HCT116 (cell line): ENCODE data around the gene INSYN2A. TPM values are rescaled to one million over a fixed set of nuclear protein-coding genes. Genes with fewer than 3 reads are reported as not detected.

Source experiments
- ATAC-seq: fragments of 200-7000 bp; cut with Tn5 transposase; 2 replicates; pipeline ENCODE4 v1.9.1; 2020; ENCODE audit warnings: mild to moderate bottlenecking, moderate library complexity
- BruUV-seq: library from RNA; stranded (reverse); fragments of 400-500 nt; replicated peaks from 2 replicates; lab custom pipeline; 2021; lab: Mats Ljungman, UMichigan
- CTCF ChIA-PET: fragments of 300-600 bp; sonication (Branson Sonifier 250); formaldehyde crosslinking; loops from one replicate; lab custom pipeline; 2021; ENCODE audit warnings: antibody characterized with exemption; lab: Charles Lee
- POLR2A ChIA-PET: fragments of 300-600, 350-600 bp; sonication (Branson Sonifier 250); formaldehyde crosslinking; loops from one replicate; lab custom pipeline; 2021; ENCODE audit warnings: antibody characterized with exemption; lab: Charles Lee
- RAD21 ChIA-PET, 2 experiments: fragments of 300-600 bp; sonication (Branson Sonifier 250); formaldehyde crosslinking; loops; one replicate each; lab custom pipeline; 2023; ENCODE audit warnings: low total read pairs in 2 of 2; ENCODE audit not compliant: uncharacterized antibody in 2 of 2, unreplicated experiment in 2 of 2, low non-redundant PET in 1 of 2; lab: Charles Lee
- DNase-seq: peaks from one replicate; pipeline ENCODE4 v3.0.0-alpha.2; 2010; ENCODE audit warnings: low read depth, low spot score
- H2AFZ ChIP-seq: fragments of 200-600 bp; shearing (Covaris generic), sonication (generic); 2 replicates; pipeline ENCODE4 v1.6.1; 2017; ENCODE audit warnings: low read depth, mixed run types, mixed read lengths, antibody characterized with exemption, low read length; ENCODE audit not compliant: poor library complexity, severe bottlenecking
- H3K27ac ChIP-seq: 2 replicates; pipeline ENCODE4 v1.5.1; 2012; ENCODE audit warnings: low read depth, low read length
- H3K27me3 ChIP-seq: fragments of 200-600 bp; sonication (generic); 2 replicates; pipeline ENCODE4 v1.6.1; 2016; ENCODE audit warnings: mixed run types, low read length, mixed read lengths; ENCODE audit not compliant: insufficient read depth
- H3K36me3 ChIP-seq, 2 experiments: fragments of 200-500 bp in 1 of 2; fragments of 200-600 bp in 1 of 2; sonication (Bioruptor generic) in 1 of 2; sonication (generic) in 1 of 2; 2 replicates each; pipeline versions ENCODE4 v1.5.1 to v1.6.1; 2014 to 2016; ENCODE audit warnings: low read length in 2 of 2, inconsistent platforms in 1 of 2, mixed read lengths in 1 of 2, mixed run types in 1 of 2; ENCODE audit not compliant: insufficient read depth in 2 of 2, control insufficient read depth in 1 of 2
- H3K4me1 ChIP-seq, 2 experiments: fragments of 200-600 bp in 1 of 2; sonication (generic) in 1 of 2; 2 replicates each; pipeline versions ENCODE4 v1.5.1 to v1.6.1; 2012 to 2017; ENCODE audit warnings: low read length in 2 of 2, inconsistent platforms in 1 of 2, mild to moderate bottlenecking in 1 of 2, mixed read lengths in 1 of 2, mixed run types in 1 of 2, moderate library complexity in 1 of 2; ENCODE audit not compliant: insufficient read depth in 2 of 2, control insufficient read depth in 1 of 2
- H3K4me2 ChIP-seq: fragments of 200-600 bp; sonication (generic); 2 replicates; pipeline ENCODE4 v1.6.1; 2017; ENCODE audit warnings: mixed run types, low read length, mixed read lengths
- H3K4me3 ChIP-seq, 2 experiments: fragments of 200-600 bp in 1 of 2; sonication (generic) in 1 of 2; replicated peaks in 1 of 2; 2 replicates each; pipeline ENCODE4 v1.5.1; 2011 to 2016; ENCODE audit warnings: low read length in 2 of 2, control low read depth in 1 of 2, low read depth in 1 of 2, mild to moderate bottlenecking in 1 of 2, mixed read lengths in 1 of 2, mixed run types in 1 of 2
- H3K79me2 ChIP-seq: fragments of 200-600 bp; sonication (generic); 2 replicates; pipeline ENCODE4 v1.6.1; 2017; ENCODE audit warnings: mild to moderate bottlenecking, mixed run types, low read length, moderate library complexity, mixed read lengths; ENCODE audit not compliant: insufficient read depth
- H3K9ac ChIP-seq: fragments of 200-600 bp; sonication (generic); 2 replicates; pipeline ENCODE4 v1.6.1; 2016; ENCODE audit warnings: low read length, mixed read lengths
- H3K9me2 ChIP-seq: fragments of 200-600 bp; sonication (generic), shearing (Covaris generic); 2 replicates; pipeline ENCODE4 v1.6.1; 2017; ENCODE audit warnings: mixed run types, mild to moderate bottlenecking, moderate library complexity; ENCODE audit not compliant: insufficient read depth
- H3K9me3 ChIP-seq, 2 experiments: fragments of 200-500 bp in 1 of 2; fragments of 200-600 bp in 1 of 2; sonication (Bioruptor generic) in 1 of 2; sonication (generic) in 1 of 2; 2 replicates each; pipeline ENCODE4 v1.6.1; 2014 to 2017; ENCODE audit warnings: low read length in 2 of 2, mixed read lengths in 2 of 2, inconsistent platforms in 1 of 2, low read depth in 1 of 2, mild to moderate bottlenecking in 1 of 2, mixed run types in 1 of 2, moderate library complexity in 1 of 2; ENCODE audit not compliant: control insufficient read depth in 1 of 2, insufficient read depth in 1 of 2
- H4K20me1 ChIP-seq: fragments of 200-600 bp; sonication (generic), shearing (Covaris generic); 2 replicates; pipeline ENCODE4 v1.6.1; 2017; ENCODE audit warnings: mixed run types, mild to moderate bottlenecking, moderate library complexity; ENCODE audit not compliant: insufficient read depth
- CEBPB ChIP-seq: IDR thresholded peaks from 2 replicates; pipeline ENCODE4 v1.6.1; 2012; ENCODE audit warnings: low read depth
- EGR1 ChIP-seq: IDR thresholded peaks from 2 replicates; pipeline ENCODE4 v1.6.1; 2012; ENCODE audit warnings: low read depth
- ELF1 ChIP-seq: IDR thresholded peaks from 2 replicates; pipeline ENCODE4 v1.6.1; 2012; ENCODE audit warnings: low read depth, borderline replicate concordance
- EZH2phosphoT487 ChIP-seq: fragments of 200-600 bp; IDR thresholded peaks from 2 replicates; pipeline ENCODE4 v1.6.1; 2018; ENCODE audit warnings: antibody characterized with exemption, borderline replicate concordance
- FOSL1 ChIP-seq: IDR thresholded peaks from 2 replicates; pipeline ENCODE4 v1.6.1; 2012; ENCODE audit warnings: low read depth
- JUND ChIP-seq: IDR thresholded peaks from 2 replicates; pipeline ENCODE4 v1.6.1; 2012
- POLR2AphosphoS5 ChIP-seq: IDR thresholded peaks from 2 replicates; pipeline ENCODE4 v1.6.1; 2011; ENCODE audit warnings: mild to moderate bottlenecking, low read depth, low read length, moderate library complexity
- RAD21 ChIP-seq: IDR thresholded peaks from 2 replicates; pipeline ENCODE4 v1.6.1; 2012; ENCODE audit warnings: low read depth, mild to moderate bottlenecking
- SIN3A ChIP-seq: IDR thresholded peaks from 2 replicates; pipeline ENCODE4 v1.6.1; 2012; ENCODE audit warnings: low read depth
- SP1 ChIP-seq: IDR thresholded peaks from 2 replicates; pipeline ENCODE4 v1.6.1; 2012; ENCODE audit warnings: low read depth
- SRF ChIP-seq: IDR thresholded peaks from 2 replicates; pipeline ENCODE4 v1.6.1; 2012; ENCODE audit warnings: low read depth
- intact Hi-C: fragments of 100-400 bp; cut with micrococcal nuclease; formaldehyde crosslinking; loops from 2 replicates; pipeline ENCODE4 v1.10.0; 2022
- total RNA-seq: library from RNA; stranded (reverse); gene quantifications from one replicate; pipeline ENCODE4 v1.2.1, GENCODE V29; 2021; ENCODE audit not compliant: unreplicated experiment
- TF ChIP-seq, protein P1 (sequence below): IDR thresholded peaks from 2 replicates; pipeline ENCODE4 v1.6.1; 2012; ENCODE audit warnings: low read depth
- TF ChIP-seq, protein P2 (sequence below): IDR thresholded peaks from 2 replicates; pipeline ENCODE4 v1.6.1; 2011; ENCODE audit warnings: mild to moderate bottlenecking, low read length, moderate library complexity; ENCODE audit not compliant: insufficient replicate concordance; ENCODE audit errors: extremely low read depth

Gene INSYN2A
- total RNA-seq, 1 experiment from 2014 or later, result not detected

DNA sequence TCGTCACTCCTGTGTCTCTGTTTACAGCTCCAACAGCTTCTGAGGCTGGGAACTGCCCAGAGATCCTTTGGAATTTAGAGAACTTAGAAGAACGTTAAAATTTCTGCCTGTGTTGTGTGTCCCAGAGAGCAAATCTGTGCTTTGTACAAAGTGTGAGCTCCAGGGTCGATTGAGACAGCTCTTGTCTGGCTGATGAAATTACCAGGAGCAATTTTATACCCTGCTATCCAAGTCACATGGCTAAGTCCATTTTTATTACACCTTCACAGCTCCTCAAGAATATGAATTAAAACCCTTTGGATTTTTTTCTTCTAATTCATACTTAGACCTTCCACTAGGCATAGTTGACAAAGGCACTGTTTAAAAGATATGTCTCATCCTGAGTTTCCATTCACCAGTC is 46.5 kb upstream of the INSYN2A start:
- intact Hi-C loops, result loop anchor here (5.0 to 10.0 kb wide), 3 partner anchors 114 to 612 kb away; no protein-coding TSS in a partner anchor
- no peak for DNase-seq
- Histone ChIP-seq H4K20me1 (no peaks in the 10 kb centered on the region), H3K36me3 (no peaks in the 10 kb centered on the region), H3K27me3 (no peaks in the 10 kb centered on the region), H3K4me3 (no peak overlapping the region), H3K9ac (no peak overlapping the region), H3K79me2 (no peaks in the 10 kb centered on the region), H3K9me3 (no peaks in the 10 kb centered on the region), H2AFZ (no peak overlapping the region), H3K4me2 (no peak overlapping the region), H3K4me1 (no peaks in the 10 kb centered on the region), H3K9me2 (no peaks in the 10 kb centered on the region), H3K27ac (no peak overlapping the region)
- ChIA-PET RAD21 (no interaction called here), POLR2A (no interaction called here), CTCF (interaction anchor here (0.9 to 1.5 kb wide), 3 partner anchors 9 to 93 kb away, joined by 3 to 11 read pairs (median 4); no protein-coding TSS in a partner anchor)
- ATAC-seq, result no peak
- no TSS peak for BruUV-seq
- TF ChIP-seq, protein P1, sequence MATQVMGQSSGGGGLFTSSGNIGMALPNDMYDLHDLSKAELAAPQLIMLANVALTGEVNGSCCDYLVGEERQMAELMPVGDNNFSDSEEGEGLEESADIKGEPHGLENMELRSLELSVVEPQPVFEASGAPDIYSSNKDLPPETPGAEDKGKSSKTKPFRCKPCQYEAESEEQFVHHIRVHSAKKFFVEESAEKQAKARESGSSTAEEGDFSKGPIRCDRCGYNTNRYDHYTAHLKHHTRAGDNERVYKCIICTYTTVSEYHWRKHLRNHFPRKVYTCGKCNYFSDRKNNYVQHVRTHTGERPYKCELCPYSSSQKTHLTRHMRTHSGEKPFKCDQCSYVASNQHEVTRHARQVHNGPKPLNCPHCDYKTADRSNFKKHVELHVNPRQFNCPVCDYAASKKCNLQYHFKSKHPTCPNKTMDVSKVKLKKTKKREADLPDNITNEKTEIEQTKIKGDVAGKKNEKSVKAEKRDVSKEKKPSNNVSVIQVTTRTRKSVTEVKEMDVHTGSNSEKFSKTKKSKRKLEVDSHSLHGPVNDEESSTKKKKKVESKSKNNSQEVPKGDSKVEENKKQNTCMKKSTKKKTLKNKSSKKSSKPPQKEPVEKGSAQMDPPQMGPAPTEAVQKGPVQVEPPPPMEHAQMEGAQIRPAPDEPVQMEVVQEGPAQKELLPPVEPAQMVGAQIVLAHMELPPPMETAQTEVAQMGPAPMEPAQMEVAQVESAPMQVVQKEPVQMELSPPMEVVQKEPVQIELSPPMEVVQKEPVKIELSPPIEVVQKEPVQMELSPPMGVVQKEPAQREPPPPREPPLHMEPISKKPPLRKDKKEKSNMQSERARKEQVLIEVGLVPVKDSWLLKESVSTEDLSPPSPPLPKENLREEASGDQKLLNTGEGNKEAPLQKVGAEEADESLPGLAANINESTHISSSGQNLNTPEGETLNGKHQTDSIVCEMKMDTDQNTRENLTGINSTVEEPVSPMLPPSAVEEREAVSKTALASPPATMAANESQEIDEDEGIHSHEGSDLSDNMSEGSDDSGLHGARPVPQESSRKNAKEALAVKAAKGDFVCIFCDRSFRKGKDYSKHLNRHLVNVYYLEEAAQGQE, result no peak
- TF ChIP-seq RAD21, result no peak
- no peak for TF ChIP-seq SP1
- TF ChIP-seq SRF, result no peak
- TF ChIP-seq CEBPB, result no peak
- no peak for TF ChIP-seq SIN3A
- TF ChIP-seq EZH2phosphoT487, result no peak
- TF ChIP-seq ELF1, result no peak
- no peak for TF ChIP-seq JUND
- no peak for TF ChIP-seq FOSL1
- no peak for TF ChIP-seq EGR1
- no peak for TF ChIP-seq POLR2AphosphoS5
- TF ChIP-seq, protein P2, sequence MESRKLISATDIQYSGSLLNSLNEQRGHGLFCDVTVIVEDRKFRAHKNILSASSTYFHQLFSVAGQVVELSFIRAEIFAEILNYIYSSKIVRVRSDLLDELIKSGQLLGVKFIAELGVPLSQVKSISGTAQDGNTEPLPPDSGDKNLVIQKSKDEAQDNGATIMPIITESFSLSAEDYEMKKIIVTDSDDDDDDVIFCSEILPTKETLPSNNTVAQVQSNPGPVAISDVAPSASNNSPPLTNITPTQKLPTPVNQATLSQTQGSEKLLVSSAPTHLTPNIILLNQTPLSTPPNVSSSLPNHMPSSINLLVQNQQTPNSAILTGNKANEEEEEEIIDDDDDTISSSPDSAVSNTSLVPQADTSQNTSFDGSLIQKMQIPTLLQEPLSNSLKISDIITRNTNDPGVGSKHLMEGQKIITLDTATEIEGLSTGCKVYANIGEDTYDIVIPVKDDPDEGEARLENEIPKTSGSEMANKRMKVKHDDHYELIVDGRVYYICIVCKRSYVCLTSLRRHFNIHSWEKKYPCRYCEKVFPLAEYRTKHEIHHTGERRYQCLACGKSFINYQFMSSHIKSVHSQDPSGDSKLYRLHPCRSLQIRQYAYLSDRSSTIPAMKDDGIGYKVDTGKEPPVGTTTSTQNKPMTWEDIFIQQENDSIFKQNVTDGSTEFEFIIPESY, result no peak
